Suprapubic skin (tissue), 4 donors: ENCODE data around the gene PDE3A. TPM values are rescaled to one million over a fixed set of nuclear protein-coding genes. Genes with fewer than 3 reads are reported as not detected.

Experiments used
- DNase-seq, 2 donors: peaks; one replicate each; pipeline ENCODE4 v3.0.0-alpha.2; 2019; ENCODE audit warnings: low spot score in 2 of 2
- H3K27ac ChIP-seq: fragments of 200-600 bp; sonication (generic); one replicate; pipeline ENCODE4 v1.5.1; 2019
- H3K27me3 ChIP-seq: fragments of 200-600 bp; sonication (generic); one replicate; pipeline ENCODE4 v1.5.1; 2019
- H3K36me3 ChIP-seq: fragments of 200-600 bp; sonication (generic); one replicate; pipeline ENCODE4 v1.5.1; 2019
- H3K4me1 ChIP-seq: fragments of 200-600 bp; sonication (generic); one replicate; pipeline ENCODE4 v1.5.1; 2019
- H3K4me3 ChIP-seq: fragments of 200-600 bp; sonication (generic); one replicate; pipeline ENCODE4 v1.5.1; 2019; ENCODE audit warnings: mild to moderate bottlenecking
- H3K9me3 ChIP-seq: fragments of 200-600 bp; sonication (generic); one replicate; pipeline ENCODE4 v1.5.1; 2019
- CTCF ChIP-seq, 2 donors: fragments of 200-600 bp in 1 of 2; fragments of 450-650 bp in 1 of 2; sonication (generic) in 1 of 2; IDR thresholded peaks; one replicate each; pipeline ENCODE4 v1.5.1; 2016 to 2019; ENCODE audit warnings: antibody characterized with exemption in 2 of 2, mild to moderate bottlenecking in 1 of 2, moderate library complexity in 1 of 2
- EP300 ChIP-seq: sonication (generic); formaldehyde crosslinking; IDR thresholded peaks from one replicate; pipeline ENCODE4 v1.6.1; 2017; ENCODE audit warnings: antibody characterized with exemption
- POLR2A ChIP-seq, 2 donors: fragments of 450-650 bp; IDR thresholded peaks; one replicate each; pipeline ENCODE4 v1.6.1; 2017; ENCODE audit warnings: antibody characterized with exemption in 2 of 2, mild to moderate bottlenecking in 2 of 2, moderate library complexity in 2 of 2
- POLR2AphosphoS5 ChIP-seq, 3 donors: sonication (generic); formaldehyde crosslinking; IDR thresholded peaks; one replicate each; pipeline ENCODE4 v1.6.1; 2017; ENCODE audit warnings: antibody characterized with exemption in 3 of 3
- WGBS: methylation state at CpG from one replicate; pipeline ENCODE4 v1.1.5; 2018; 5-methylcytosine and 5-hydroxymethylcytosine counted together
- total RNA-seq, 4 donors: library from RNA; depleted of rRNA; stranded (reverse); fragments of >200 nt; gene quantifications; one replicate each; pipeline ENCODE4 v1.1.0, GENCODE V29; 2016

The PDE3A gene
- total RNA-seq, 4 donors from 2014 or later, result 0.79 to 3.4 (median 1.4) TPM

- Histone ChIP-seq H3K4me3 (no peak overlapping the region), H3K27me3 (no peaks in the 10 kb centered on the region), H3K36me3 (no peaks in the 10 kb centered on the region), H3K27ac (no peak overlapping the region), H3K9me3 (no peaks in the 10 kb centered on the region), H3K4me1 (no peaks in the 10 kb centered on the region)
- TF ChIP-seq POLR2AphosphoS5 (IDR thresholded peaks at IDR 0.05) (no peak), EP300 (no peak), CTCF (IDR thresholded peaks at IDR 0.05) (no peak), POLR2A (IDR thresholded peaks at IDR 0.05) (no peak)
- DNase-seq, result no peak
These were observed 136.7 kb downstream of the PDE3A start for GRCh38 chr12:20505056-20505455.

- DNase-seq, result no peak
- no peaks in the 10 kb centered on the region for H3K27me3 ChIP-seq
- no peaks in the 10 kb centered on the region for H3K9me3 ChIP-seq
- WGBS, result 82% methylated on average over 3 of the region's 3 CpGs
- no peak for TF ChIP-seq POLR2A (IDR thresholded peaks at IDR 0.05)
- no peak for TF ChIP-seq POLR2AphosphoS5 (IDR thresholded peaks at IDR 0.05)
- TF ChIP-seq EP300, result no peak
- no peak for TF ChIP-seq CTCF (IDR thresholded peaks at IDR 0.05)
- no peaks in the 10 kb centered on the region for H3K4me1 ChIP-seq
- no peak overlapping the region for H3K4me3 ChIP-seq
- no peaks in the 10 kb centered on the region for H3K36me3 ChIP-seq
- H3K27ac ChIP-seq, result no peak overlapping the region
These were observed 138.7 kb downstream of the PDE3A start for GRCh38 chr12:20507056-20507455.

GRCh38 chr12:20507711-20508110 is 139.4 kb downstream of the PDE3A start:
- Histone ChIP-seq H3K27me3 (no peaks in the 10 kb centered on the region), H3K27ac (no peak overlapping the region), H3K36me3 (no peaks in the 10 kb centered on the region), H3K4me1 (no peaks in the 10 kb centered on the region), H3K4me3 (no peak overlapping the region), H3K9me3 (no peaks in the 10 kb centered on the region)
- WGBS, result 71% methylated on average over 4 of the region's 4 CpGs
- DNase-seq, result no peak
- TF ChIP-seq CTCF (IDR thresholded peaks at IDR 0.05), result no peak
- no peak for TF ChIP-seq EP300
- TF ChIP-seq POLR2AphosphoS5 (IDR thresholded peaks at IDR 0.05), result no peak
- TF ChIP-seq POLR2A (IDR thresholded peaks at IDR 0.05), result no peak

DNA sequence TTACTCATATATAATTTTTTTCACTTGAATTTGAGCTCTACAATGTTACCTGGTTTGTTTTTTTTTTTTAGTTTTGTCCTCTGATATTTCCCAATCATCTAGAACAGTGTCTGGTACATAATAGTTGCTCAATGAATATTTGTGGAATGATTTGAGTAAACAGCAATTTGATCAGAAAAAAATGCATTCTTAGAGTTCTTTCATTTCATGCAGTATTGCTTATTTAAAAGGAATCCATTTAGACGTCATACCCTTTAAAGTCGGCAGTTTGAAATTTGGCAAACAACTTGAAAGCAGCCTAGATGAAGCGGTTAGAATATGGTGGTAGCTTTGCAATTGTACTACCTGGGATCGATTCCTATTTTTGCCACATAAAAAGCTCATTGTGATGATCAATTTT is 140.0 kb downstream of the PDE3A start:
- TF ChIP-seq EP300, result no peak
- no peak for TF ChIP-seq CTCF (IDR thresholded peaks at IDR 0.05)
- no peak for TF ChIP-seq POLR2A (IDR thresholded peaks at IDR 0.05)
- TF ChIP-seq POLR2AphosphoS5 (IDR thresholded peaks at IDR 0.05), result no peak

DNA sequence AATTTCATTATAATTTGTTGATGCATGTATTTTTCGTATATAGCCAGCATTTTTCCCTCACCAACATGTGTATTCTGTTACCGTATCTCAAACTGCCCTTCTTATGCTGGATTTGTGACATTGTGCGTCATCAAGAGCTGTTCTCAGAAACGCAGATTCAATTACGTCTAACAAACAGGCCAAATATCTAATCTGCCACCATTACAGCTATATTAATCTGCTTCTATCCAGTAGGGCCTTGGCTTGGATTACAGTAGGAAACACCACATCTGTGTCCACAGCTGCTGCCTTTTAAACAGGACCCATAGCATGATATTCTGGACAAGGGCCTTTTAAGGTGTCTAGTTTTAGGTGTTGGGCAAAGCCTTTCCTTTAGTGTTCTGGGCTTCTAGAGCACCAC is 140.6 kb downstream of the PDE3A start:
- no peak for DNase-seq
- Histone ChIP-seq H3K4me1 (no peaks in the 10 kb centered on the region), H3K9me3 (no peaks in the 10 kb centered on the region), H3K36me3 (no peaks in the 10 kb centered on the region), H3K27ac (no peak overlapping the region), H3K27me3 (no peaks in the 10 kb centered on the region), H3K4me3 (no peak overlapping the region)
- 96% methylated on average over 5 of the region's 5 CpGs for WGBS
- TF ChIP-seq POLR2A (IDR thresholded peaks at IDR 0.05) (no peak), CTCF (IDR thresholded peaks at IDR 0.05) (no peak), EP300 (no peak), POLR2AphosphoS5 (IDR thresholded peaks at IDR 0.05) (no peak)

More for the DNA sequence above, 140.0 kb downstream of the PDE3A start:
- no peak overlapping the region for H3K4me3 ChIP-seq
- no peaks in the 10 kb centered on the region for H3K36me3 ChIP-seq
- DNase-seq, result no peak
- H3K27me3 ChIP-seq, result no peaks in the 10 kb centered on the region
- no peaks in the 10 kb centered on the region for H3K4me1 ChIP-seq
- H3K27ac ChIP-seq, result no peak overlapping the region
- H3K9me3 ChIP-seq, result no peaks in the 10 kb centered on the region
- 80% methylated on average over 4 of the region's 4 CpGs for WGBS
